ENCODE results near the gene PAK3. TPM values are rescaled to one million over a fixed set of nuclear protein-coding genes. Genes with fewer than 3 reads are reported as not detected.
A peak's percentile ranks its signal among the peaks of the same experiment; 100 is the strongest.

Gene PAK3
- total RNA-seq, 2 donors from 2014 or later: 6.7 to 12.5 TPM

GRCh38 chrX:111145878-111146277, 49.9 kb downstream of the PAK3 start:
- Histone ChIP-seq H3K27ac (no peak overlapping the region), H3K9me3 (no peaks in the 10 kb centered on the region), H3K27me3 (replicated peaks; ENCODE audit: insufficient read depth) (no peaks in the 10 kb centered on the region), H3K4me3 (no peak overlapping the region), H3K36me3 (no peaks in the 10 kb centered on the region), H3K4me1 (replicated peaks) (no peaks in the 10 kb centered on the region)
- no peak for DNase-seq (ENCODE audit: low spot score)
- intact Hi-C loops (cut with DNase I): no loop called here
- no peak for TF ChIP-seq POLR2AphosphoS5 (IDR thresholded peaks at IDR 0.05)
- no peak for TF ChIP-seq POLR2A (IDR thresholded peaks at IDR 0.05)
- TF ChIP-seq, protein P1, sequence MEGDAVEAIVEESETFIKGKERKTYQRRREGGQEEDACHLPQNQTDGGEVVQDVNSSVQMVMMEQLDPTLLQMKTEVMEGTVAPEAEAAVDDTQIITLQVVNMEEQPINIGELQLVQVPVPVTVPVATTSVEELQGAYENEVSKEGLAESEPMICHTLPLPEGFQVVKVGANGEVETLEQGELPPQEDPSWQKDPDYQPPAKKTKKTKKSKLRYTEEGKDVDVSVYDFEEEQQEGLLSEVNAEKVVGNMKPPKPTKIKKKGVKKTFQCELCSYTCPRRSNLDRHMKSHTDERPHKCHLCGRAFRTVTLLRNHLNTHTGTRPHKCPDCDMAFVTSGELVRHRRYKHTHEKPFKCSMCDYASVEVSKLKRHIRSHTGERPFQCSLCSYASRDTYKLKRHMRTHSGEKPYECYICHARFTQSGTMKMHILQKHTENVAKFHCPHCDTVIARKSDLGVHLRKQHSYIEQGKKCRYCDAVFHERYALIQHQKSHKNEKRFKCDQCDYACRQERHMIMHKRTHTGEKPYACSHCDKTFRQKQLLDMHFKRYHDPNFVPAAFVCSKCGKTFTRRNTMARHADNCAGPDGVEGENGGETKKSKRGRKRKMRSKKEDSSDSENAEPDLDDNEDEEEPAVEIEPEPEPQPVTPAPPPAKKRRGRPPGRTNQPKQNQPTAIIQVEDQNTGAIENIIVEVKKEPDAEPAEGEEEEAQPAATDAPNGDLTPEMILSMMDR (IDR thresholded peaks at IDR 0.05): no peak

GRCh38 chrX:111151764-111152163, 55.8 kb downstream of the PAK3 start:
- intact Hi-C loops (cut with DNase I): no loop called here
- no peaks in the 10 kb centered on the region for H3K9me3 ChIP-seq
- WGBS: 69% methylated on average over 3 of the region's 3 CpGs
- no peaks in the 10 kb centered on the region for H3K36me3 ChIP-seq
- peak; percentile 3 for DNase-seq (ENCODE audit: low spot score)
- H3K27ac ChIP-seq: no peak overlapping the region
- no peaks in the 10 kb centered on the region for H3K27me3 ChIP-seq (replicated peaks; ENCODE audit: insufficient read depth)
- H3K4me3 ChIP-seq: no peak overlapping the region
- no peaks in the 10 kb centered on the region for H3K4me1 ChIP-seq (replicated peaks)
- TF ChIP-seq POLR2AphosphoS5 (IDR thresholded peaks at IDR 0.05) (peak; percentile 34), POLR2A (IDR thresholded peaks at IDR 0.05) (no peak)

DNA sequence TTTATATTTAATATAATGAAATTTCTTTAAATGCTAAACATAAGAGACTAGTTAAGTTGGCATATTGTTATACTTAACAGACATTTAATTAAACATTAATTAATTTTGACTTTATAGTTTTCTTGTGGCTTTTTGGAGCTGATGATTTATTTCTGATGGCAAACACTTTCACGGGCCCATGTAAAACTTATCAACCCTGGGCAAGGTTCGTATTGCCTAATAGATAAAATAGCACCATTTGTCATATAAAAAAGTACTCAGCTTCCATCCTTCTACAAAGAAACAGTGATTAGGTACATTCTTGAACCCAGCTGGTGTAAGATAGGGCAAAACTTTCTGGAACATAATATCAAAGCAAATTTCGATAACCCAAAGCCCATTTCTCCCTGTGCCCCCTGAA, 63.2 kb downstream of the PAK3 start:
- no peak for DNase-seq (ENCODE audit: low spot score)
- Histone ChIP-seq H3K36me3 (no peaks in the 10 kb centered on the region), H3K9me3 (no peaks in the 10 kb centered on the region), H3K4me1 (replicated peaks) (no peaks in the 10 kb centered on the region), H3K27ac (no peak overlapping the region), H3K27me3 (replicated peaks; ENCODE audit: insufficient read depth) (no peaks in the 10 kb centered on the region), H3K4me3 (no peak overlapping the region)
- WGBS: 61% methylated on average over 3 of the region's 3 CpGs
- TF ChIP-seq, protein P1 (IDR thresholded peaks at IDR 0.05): no peak
- TF ChIP-seq POLR2A (IDR thresholded peaks at IDR 0.05) (no peak), POLR2AphosphoS5 (IDR thresholded peaks at IDR 0.05) (no peak)
- intact Hi-C loops (cut with DNase I): no loop called here

GRCh38 chrX:111164728-111165127, 68.7 kb downstream of the PAK3 start:
- no peak overlapping the region for H3K4me3 ChIP-seq
- H3K9me3 ChIP-seq: no peaks in the 10 kb centered on the region
- no peak for DNase-seq (ENCODE audit: low spot score)
- TF ChIP-seq, protein P1 (IDR thresholded peaks at IDR 0.05): peak in 1 of 4 experiments; percentile 13
- no peak for TF ChIP-seq POLR2AphosphoS5 (IDR thresholded peaks at IDR 0.05)
- no peak for TF ChIP-seq POLR2A (IDR thresholded peaks at IDR 0.05)
- intact Hi-C loops (cut with DNase I): loop anchor here (10.0 kb wide), 1 partner anchor 80 kb away; no protein-coding TSS in a partner anchor
- WGBS: 57% methylated on average over 3 of the region's 3 CpGs
- H3K27ac ChIP-seq: no peak overlapping the region
- no peaks in the 10 kb centered on the region for H3K36me3 ChIP-seq
- H3K4me1 ChIP-seq (replicated peaks): no peaks in the 10 kb centered on the region
- H3K27me3 ChIP-seq (replicated peaks; ENCODE audit: insufficient read depth): no peaks in the 10 kb centered on the region

GRCh38 chrX:111165902-111166301, 69.9 kb downstream of the PAK3 start:
- no peak overlapping the region for H3K27ac ChIP-seq
- DNase-seq (ENCODE audit: low spot score): no peak
- no peaks in the 10 kb centered on the region for H3K27me3 ChIP-seq (replicated peaks; ENCODE audit: insufficient read depth)
- intact Hi-C loops (cut with DNase I): loop anchor here (10.0 kb wide), 1 partner anchor 79 kb away; no protein-coding TSS in a partner anchor
- no peaks in the 10 kb centered on the region for H3K4me1 ChIP-seq (replicated peaks)
- no peak overlapping the region for H3K4me3 ChIP-seq
- 82% methylated on average over 1 of the region's 1 CpG for WGBS
- TF ChIP-seq POLR2AphosphoS5 (IDR thresholded peaks at IDR 0.05): no peak
- no peak for TF ChIP-seq POLR2A (IDR thresholded peaks at IDR 0.05)
- TF ChIP-seq, protein P1 (IDR thresholded peaks at IDR 0.05): no peak
- no peaks in the 10 kb centered on the region for H3K36me3 ChIP-seq
- no peaks in the 10 kb centered on the region for H3K9me3 ChIP-seq
